HepG2 (cell line): ENCODE measurements around the gene GNPAT. TPM values are rescaled to one million over a fixed set of nuclear protein-coding genes. Genes with fewer than 3 reads are reported as not detected.

ENCODE experiments used
- EEA1 ChIP-seq: sonication (generic); formaldehyde crosslinking; IDR thresholded peaks from 2 replicates; pipeline ENCODE4 v1.5.1; 2020; ENCODE audit warnings: mild to moderate bottlenecking, missing genetic modification reagents, borderline replicate concordance
- ELF1 ChIP-seq: sonication (generic); formaldehyde crosslinking; IDR thresholded peaks from 2 replicates; pipeline ENCODE4 v1.4.0; 2020; ENCODE audit warnings: missing genetic modification reagents
- HNRNPK ChIP-seq: fragments of 200-400 bp; formaldehyde crosslinking; IDR thresholded peaks from 2 replicates; pipeline ENCODE4 v1.6.1; 2018; ENCODE audit warnings: low read length, low read depth, moderate library complexity, mild to moderate bottlenecking; ENCODE audit not compliant: poor library complexity, severe bottlenecking
- MAF1 ChIP-seq: sonication (generic); formaldehyde crosslinking; IDR thresholded peaks from 2 replicates; pipeline ENCODE4 v1.5.0; 2020; ENCODE audit warnings: missing genetic modification reagents, borderline replicate concordance
- MAFG ChIP-seq: sonication (generic); formaldehyde crosslinking; IDR thresholded peaks from 2 replicates; pipeline ENCODE4 v1.5.1; 2020; ENCODE audit warnings: mild to moderate bottlenecking, missing genetic modification reagents
- MTF2 ChIP-seq: sonication (generic); formaldehyde crosslinking; IDR thresholded peaks from 2 replicates; pipeline ENCODE4 v1.5.0; 2020; ENCODE audit warnings: missing genetic modification reagents, borderline replicate concordance
- NR2C2 ChIP-seq: sonication (generic); formaldehyde crosslinking; IDR thresholded peaks from 2 replicates; pipeline ENCODE4 v1.4.0; 2020; ENCODE audit warnings: missing genetic modification reagents, mild to moderate bottlenecking, moderate library complexity, borderline replicate concordance
- SP1 ChIP-seq, 2 experiments: fragments of 450-650 bp in 1 of 2; sonication (generic) in 1 of 2; formaldehyde crosslinking in 1 of 2; IDR thresholded peaks; 2 replicates each; pipeline versions ENCODE4 v1.4.0 to v1.6.1; 2016 to 2020; ENCODE audit warnings: missing genetic modification reagents in 1 of 2
- TSC22D2 ChIP-seq: sonication (generic); formaldehyde crosslinking; IDR thresholded peaks from 2 replicates; pipeline ENCODE4 v1.5.1; 2020; ENCODE audit warnings: missing genetic modification reagents, mild to moderate bottlenecking, borderline replicate concordance
- ZFYVE20 ChIP-seq: sonication (generic); formaldehyde crosslinking; IDR thresholded peaks from 2 replicates; pipeline ENCODE4 v1.8.0; 2023; ENCODE audit warnings: low read depth, mild to moderate bottlenecking, moderate library complexity, missing genetic modification reagents, borderline replicate concordance
- ZNF276 ChIP-seq: sonication (generic); formaldehyde crosslinking; IDR thresholded peaks from 2 replicates; pipeline ENCODE4 v1.4.0; 2020; ENCODE audit warnings: mild to moderate bottlenecking, low read depth, missing genetic modification reagents
- ZSCAN9 ChIP-seq: IDR thresholded peaks from 2 replicates; pipeline ENCODE4 v1.6.1; 2016; ENCODE audit warnings: borderline replicate concordance
- polyA plus RNA-seq, 8 experiments: library from polyadenylated mRNA; depleted of rRNA in 3 of 8; stranded (reverse) in 7 of 8; unstranded in 1 of 8; fragments of >200 nt; fragmentation: Illumina TruSeq in 4 of 8; extraction: Trizol in 4 of 8; gene quantifications; 2 replicates each; pipeline versions ENCODE4 v1.2.1 to v1.2.3, GENCODE V29; 2011 to 2016; ENCODE audit warnings: low read depth in 4 of 8, missing spikeins in 1 of 8, mixed read lengths in 1 of 8; ENCODE audit not compliant: insufficient read depth in 1 of 8
- total RNA-seq, 5 experiments: library from RNA; depleted of rRNA; stranded (reverse); fragments of >200 nt; fragmentation: Illumina TruSeq; extraction: Trizol; gene quantifications; 2 replicates each; pipeline ENCODE4 v1.2.3, GENCODE V29; 2016; ENCODE audit warnings: low read depth in 1 of 5
- TF ChIP-seq, protein P1 (sequence below): sonication (generic); formaldehyde crosslinking; IDR thresholded peaks from 2 replicates; pipeline ENCODE4 v1.4.0; 2020; ENCODE audit warnings: mild to moderate bottlenecking, missing genetic modification reagents
- TF ChIP-seq, protein P2 (sequence below): sonication (generic); formaldehyde crosslinking; IDR thresholded peaks from 2 replicates; pipeline ENCODE4 v1.8.1; 2023; ENCODE audit warnings: missing genetic modification reagents, inconsistent platforms, borderline replicate concordance
- TF ChIP-seq, protein P3 (sequence below): sonication (generic); formaldehyde crosslinking; IDR thresholded peaks from 2 replicates; pipeline ENCODE4 v1.4.0; 2020; ENCODE audit warnings: missing genetic modification reagents
- TF ChIP-seq, protein P4 (sequence below): sonication (generic); formaldehyde crosslinking; conservative IDR thresholded peaks from 2 replicates; pipeline ENCODE4 v1.5.0; 2020; ENCODE audit warnings: missing genetic modification reagents

GNPAT gene
- total and polyA plus RNA-seq, 2 of the 13 experiments (the other 11 are each of a cell fraction or from before 2014, with no cell fraction given): 58.3 to 114 TPM

DNA sequence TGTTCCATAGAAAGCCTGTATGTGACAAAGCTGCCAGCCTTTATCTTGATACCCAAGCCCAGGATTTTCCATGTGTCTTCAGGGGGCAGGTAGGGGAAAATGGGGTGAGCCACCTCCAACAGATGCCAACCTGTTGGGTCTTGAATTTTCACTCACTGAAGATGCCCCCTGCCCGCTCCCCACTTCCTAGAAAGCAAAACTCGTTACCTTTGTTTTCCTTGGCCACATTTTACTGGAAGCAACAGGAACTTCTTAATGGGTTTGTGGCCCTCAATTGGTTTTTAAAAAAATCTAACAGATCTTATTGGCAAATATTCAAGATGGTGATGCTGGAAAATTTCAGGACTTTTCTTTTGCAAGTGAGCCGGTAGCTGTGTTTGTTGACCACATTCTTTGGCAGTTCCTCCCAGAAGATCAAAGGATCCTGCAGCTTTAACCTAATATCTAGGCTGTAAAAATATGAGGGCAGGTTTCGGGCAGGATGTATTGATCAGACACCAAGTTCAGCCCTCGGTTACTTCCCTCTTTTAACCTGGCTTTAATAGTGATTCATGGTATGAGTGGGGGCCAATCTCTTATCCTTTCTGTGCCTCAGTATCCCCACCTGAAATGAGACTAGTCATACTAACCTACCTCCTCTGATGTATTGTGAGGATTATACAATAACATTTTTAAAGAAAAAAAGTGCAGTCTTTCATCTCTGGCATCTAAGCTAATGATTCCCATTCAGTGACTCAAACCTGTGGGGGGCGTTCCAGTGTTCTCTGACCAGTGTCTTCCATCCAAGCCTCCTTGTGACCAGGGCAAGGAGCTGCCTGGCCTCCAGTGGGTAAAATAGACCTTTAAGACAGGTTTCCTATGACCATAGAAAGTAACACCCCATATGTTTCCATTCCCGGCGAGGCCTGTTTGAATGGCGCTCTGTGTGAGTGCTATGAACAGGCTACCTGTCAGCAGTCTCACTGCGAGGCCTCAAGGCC, 21.3 kb upstream of the GNPAT start (continued):
- TF ChIP-seq SP1 (IDR thresholded peaks at IDR 0.05) (no peak), SP1 (CRISPR knock-in tag; IDR thresholded peaks at IDR 0.05) (no peak), ZNF276 (no peak), EEA1 (CRISPR knock-in tag) (no peak), MAFG (CRISPR knock-in tag) (no peak), ZSCAN9 (CRISPR knock-in tag) (no peak), NR2C2 (CRISPR knock-in tag) (no peak), TSC22D2 (CRISPR knock-in tag) (no peak), MTF2 (CRISPR knock-in tag) (no peak), HNRNPK (no peak), ZFYVE20 (no peak), MAF1 (no peak), ELF1 (CRISPR knock-in tag) (no peak)
- TF ChIP-seq, protein P1, sequence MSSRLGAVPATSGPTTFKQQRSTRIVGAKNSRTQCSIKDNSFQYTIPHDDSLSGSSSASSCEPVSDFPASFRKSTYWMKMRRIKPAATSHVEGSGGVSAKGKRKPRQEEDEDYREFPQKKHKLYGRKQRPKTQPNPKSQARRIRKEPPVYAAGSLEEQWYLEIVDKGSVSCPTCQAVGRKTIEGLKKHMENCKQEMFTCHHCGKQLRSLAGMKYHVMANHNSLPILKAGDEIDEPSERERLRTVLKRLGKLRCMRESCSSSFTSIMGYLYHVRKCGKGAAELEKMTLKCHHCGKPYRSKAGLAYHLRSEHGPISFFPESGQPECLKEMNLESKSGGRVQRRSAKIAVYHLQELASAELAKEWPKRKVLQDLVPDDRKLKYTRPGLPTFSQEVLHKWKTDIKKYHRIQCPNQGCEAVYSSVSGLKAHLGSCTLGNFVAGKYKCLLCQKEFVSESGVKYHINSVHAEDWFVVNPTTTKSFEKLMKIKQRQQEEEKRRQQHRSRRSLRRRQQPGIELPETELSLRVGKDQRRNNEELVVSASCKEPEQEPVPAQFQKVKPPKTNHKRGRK (CRISPR knock-in tag): no peak
- TF ChIP-seq, protein P2, sequence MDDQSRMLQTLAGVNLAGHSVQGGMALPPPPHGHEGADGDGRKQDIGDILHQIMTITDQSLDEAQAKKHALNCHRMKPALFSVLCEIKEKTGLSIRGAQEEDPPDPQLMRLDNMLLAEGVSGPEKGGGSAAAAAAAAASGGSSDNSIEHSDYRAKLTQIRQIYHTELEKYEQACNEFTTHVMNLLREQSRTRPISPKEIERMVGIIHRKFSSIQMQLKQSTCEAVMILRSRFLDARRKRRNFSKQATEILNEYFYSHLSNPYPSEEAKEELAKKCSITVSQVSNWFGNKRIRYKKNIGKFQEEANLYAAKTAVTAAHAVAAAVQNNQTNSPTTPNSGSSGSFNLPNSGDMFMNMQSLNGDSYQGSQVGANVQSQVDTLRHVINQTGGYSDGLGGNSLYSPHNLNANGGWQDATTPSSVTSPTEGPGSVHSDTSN (CRISPR knock-in tag): no peak
- TF ChIP-seq, protein P3, sequence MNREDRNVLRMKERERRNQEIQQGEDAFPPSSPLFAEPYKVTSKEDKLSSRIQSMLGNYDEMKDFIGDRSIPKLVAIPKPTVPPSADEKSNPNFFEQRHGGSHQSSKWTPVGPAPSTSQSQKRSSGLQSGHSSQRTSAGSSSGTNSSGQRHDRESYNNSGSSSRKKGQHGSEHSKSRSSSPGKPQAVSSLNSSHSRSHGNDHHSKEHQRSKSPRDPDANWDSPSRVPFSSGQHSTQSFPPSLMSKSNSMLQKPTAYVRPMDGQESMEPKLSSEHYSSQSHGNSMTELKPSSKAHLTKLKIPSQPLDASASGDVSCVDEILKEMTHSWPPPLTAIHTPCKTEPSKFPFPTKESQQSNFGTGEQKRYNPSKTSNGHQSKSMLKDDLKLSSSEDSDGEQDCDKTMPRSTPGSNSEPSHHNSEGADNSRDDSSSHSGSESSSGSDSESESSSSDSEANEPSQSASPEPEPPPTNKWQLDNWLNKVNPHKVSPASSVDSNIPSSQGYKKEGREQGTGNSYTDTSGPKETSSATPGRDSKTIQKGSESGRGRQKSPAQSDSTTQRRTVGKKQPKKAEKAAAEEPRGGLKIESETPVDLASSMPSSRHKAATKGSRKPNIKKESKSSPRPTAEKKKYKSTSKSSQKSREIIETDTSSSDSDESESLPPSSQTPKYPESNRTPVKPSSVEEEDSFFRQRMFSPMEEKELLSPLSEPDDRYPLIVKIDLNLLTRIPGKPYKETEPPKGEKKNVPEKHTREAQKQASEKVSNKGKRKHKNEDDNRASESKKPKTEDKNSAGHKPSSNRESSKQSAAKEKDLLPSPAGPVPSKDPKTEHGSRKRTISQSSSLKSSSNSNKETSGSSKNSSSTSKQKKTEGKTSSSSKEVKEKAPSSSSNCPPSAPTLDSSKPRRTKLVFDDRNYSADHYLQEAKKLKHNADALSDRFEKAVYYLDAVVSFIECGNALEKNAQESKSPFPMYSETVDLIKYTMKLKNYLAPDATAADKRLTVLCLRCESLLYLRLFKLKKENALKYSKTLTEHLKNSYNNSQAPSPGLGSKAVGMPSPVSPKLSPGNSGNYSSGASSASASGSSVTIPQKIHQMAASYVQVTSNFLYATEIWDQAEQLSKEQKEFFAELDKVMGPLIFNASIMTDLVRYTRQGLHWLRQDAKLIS (CRISPR knock-in tag): no peak
- TF ChIP-seq, protein P4, sequence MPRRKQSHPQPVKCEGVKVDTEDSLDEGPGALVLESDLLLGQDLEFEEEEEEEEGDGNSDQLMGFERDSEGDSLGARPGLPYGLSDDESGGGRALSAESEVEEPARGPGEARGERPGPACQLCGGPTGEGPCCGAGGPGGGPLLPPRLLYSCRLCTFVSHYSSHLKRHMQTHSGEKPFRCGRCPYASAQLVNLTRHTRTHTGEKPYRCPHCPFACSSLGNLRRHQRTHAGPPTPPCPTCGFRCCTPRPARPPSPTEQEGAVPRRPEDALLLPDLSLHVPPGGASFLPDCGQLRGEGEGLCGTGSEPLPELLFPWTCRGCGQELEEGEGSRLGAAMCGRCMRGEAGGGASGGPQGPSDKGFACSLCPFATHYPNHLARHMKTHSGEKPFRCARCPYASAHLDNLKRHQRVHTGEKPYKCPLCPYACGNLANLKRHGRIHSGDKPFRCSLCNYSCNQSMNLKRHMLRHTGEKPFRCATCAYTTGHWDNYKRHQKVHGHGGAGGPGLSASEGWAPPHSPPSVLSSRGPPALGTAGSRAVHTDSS: no peak
